Stimulated activated CD4-positive, alpha-beta T cell treated with anti-CD3 and anti-CD28 coated beads, Interleukin-4, amount 100 ng/mL, for 4 hours (primary cell): ENCODE measurements around the gene FANCI.
A peak's percentile ranks its signal among the peaks of the same experiment; 100 is the strongest.

Source experiments
- DNase-seq, 2 experiments: peaks; one replicate each; pipeline ENCODE4 v3.0.0-alpha.2; 2020

Gene FANCI

GRCh38 chr15:89334510-89335297 lies 90.9 kb downstream of the FANCI start, which contains the start of gene POLG:
Gene POLG, minus strand, starts transcription at chr15:89334824. Its CDS starts 1,070 bp downstream, at chr15:89333754.
- DNase-seq, result peak; percentile 97 to 99

- no peak for DNase-seq
Observed at GRCh38 chr15:89335298-89336041, 91.7 kb downstream of the FANCI start.

- DNase-seq, result no peak
Observed at GRCh38 chr15:89338036-89338435, 94.3 kb downstream of the FANCI start.

GRCh38 chr15:89340573-89340972 lies 96.8 kb downstream of the FANCI start:
- no peak for DNase-seq

- DNase-seq, result no peak
Observed at GRCh38 chr15:89341316-89342005, 97.7 kb downstream of the FANCI start.

GRCh38 chr15:89342840-89343239 lies 99.1 kb downstream of the FANCI start:
- DNase-seq, result no peak

GRCh38 chr15:89345248-89345647 lies 101.5 kb downstream of the FANCI start:
- DNase-seq, result no peak

- no peak for DNase-seq
Observed at GRCh38 chr15:89346516-89347231, 102.9 kb downstream of the FANCI start.

- DNase-seq, result no peak
Observed at GRCh38 chr15:89349206-89349558, 105.4 kb downstream of the FANCI start.

- no peak for DNase-seq
Observed at GRCh38 chr15:89352476-89352875, 108.7 kb downstream of the FANCI start.

- no peak for DNase-seq
Observed at GRCh38 chr15:89353991-89354390, 110.2 kb downstream of the FANCI start.

- DNase-seq, result no peak
Observed at GRCh38 chr15:89356634-89357298, 113.0 kb downstream of the FANCI start.

- no peak for DNase-seq
Observed at GRCh38 chr15:89358435-89358754, 114.6 kb downstream of the FANCI start.

- peak; percentile 74 to 80 for DNase-seq
Observed at GRCh38 chr15:89358755-89359439, 115.1 kb downstream of the FANCI start.

GRCh38 chr15:89359471-89360293 lies 115.9 kb downstream of the FANCI start:
- no peak for DNase-seq

- no peak for DNase-seq
Observed at GRCh38 chr15:89360294-89360971, 116.7 kb downstream of the FANCI start.

GRCh38 chr15:89361451-89362202 lies 117.8 kb downstream of the FANCI start:
- DNase-seq, result peak; percentile 52 to 59

- no peak for DNase-seq
Observed at GRCh38 chr15:89362203-89363101, 118.7 kb downstream of the FANCI start.
